Measurements from ENCODE around the gene CAMSAP2. TPM values are rescaled to one million over a fixed set of nuclear protein-coding genes. Genes with fewer than 3 reads are reported as not detected.

The CAMSAP2 gene
- total RNA-seq, 1 experiment from 2014 or later = 20.7 TPM

GRCh38 chr1:200874694-200875093, 136.0 kb downstream of the CAMSAP2 start:
- no peak for ATAC-seq

DNA sequence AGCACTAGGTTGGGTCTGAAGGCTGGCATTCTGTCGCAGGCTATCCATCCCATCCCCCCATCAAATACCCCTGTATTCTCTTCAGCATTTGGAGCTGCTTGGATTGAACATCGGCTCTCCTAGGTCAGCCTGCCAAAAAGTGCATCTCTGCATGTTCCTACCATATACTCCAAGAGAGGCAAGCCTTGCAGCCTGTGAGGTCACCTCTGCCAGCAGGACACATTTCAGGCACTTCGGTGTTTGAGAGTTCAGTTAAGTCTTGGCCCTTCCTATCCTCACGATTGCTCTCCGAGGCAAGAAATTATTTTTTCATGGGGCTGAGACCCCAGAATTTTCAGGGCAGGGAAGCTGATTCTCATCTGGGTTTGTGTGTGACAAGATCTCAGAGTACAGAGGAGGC, 136.7 kb downstream of the CAMSAP2 start:
- ChIA-PET CTCF (interaction anchor here (0.9 to 1.2 kb wide), 2 partner anchors 96 to 104 kb away, joined by 3 to 5 read pairs; no protein-coding TSS in a partner anchor), POLR2A (no interaction called here)
- Mint-ChIP-seq H3K4me3 (no peak overlapping the region; the same call in 1 of the 2 replicates), H3K27me3 (ENCODE audit: low read depth) (peaks cover 42% of the 10 kb centered on the region), H3K9me3 (no peaks in the 10 kb centered on the region), H3K4me1 (peaks cover 20% of the 10 kb centered on the region), H3K36me3 (no peaks in the 10 kb centered on the region), H3K27ac (no peak overlapping the region)
- DNase-seq (ENCODE audit: low spot score) = no peak
- ATAC-seq = no peak
- TF ChIP-seq PRRX2 (CRISPR knock-in tag; IDR thresholded peaks at IDR 0.05) (no peak), ZNF232 (CRISPR knock-in tag; IDR thresholded peaks at IDR 0.05) (no peak), ELF4 (CRISPR knock-in tag; IDR thresholded peaks at IDR 0.05; ENCODE audit: low read depth) (no peak), NR1H2 (CRISPR knock-in tag; IDR thresholded peaks at IDR 0.05) (no peak), E2F4 (CRISPR knock-in tag; IDR thresholded peaks at IDR 0.05; ENCODE audit: borderline replicate concordance, low read depth) (no peak), IRF1 (CRISPR knock-in tag; IDR thresholded peaks at IDR 0.05) (no peak), SMAD3 (CRISPR knock-in tag; IDR thresholded peaks at IDR 0.05; ENCODE audit: borderline replicate concordance) (no peak), MYBL2 (CRISPR knock-in tag; IDR thresholded peaks at IDR 0.05) (no peak)

More at GRCh38 chr1:200874694-200875093, 136.0 kb downstream of the CAMSAP2 start:
- peak overlapping the region; percentile 20; the same call in 1 of the 2 replicates for H3K4me3 Mint-ChIP-seq
- POLR2A ChIA-PET = interaction anchor here (1.0 to 1.1 kb wide), 2 partner anchors 14 to 17 kb away, joined by 5 to 8 read pairs; no protein-coding TSS in a partner anchor
- H3K4me1 Mint-ChIP-seq = peaks cover 20% of the 10 kb centered on the region
- no peak overlapping the region for H3K27ac Mint-ChIP-seq
- H3K27me3 Mint-ChIP-seq (ENCODE audit: low read depth) = peaks cover 42% of the 10 kb centered on the region
- no peaks in the 10 kb centered on the region for H3K36me3 Mint-ChIP-seq
- TF ChIP-seq, protein P1, sequence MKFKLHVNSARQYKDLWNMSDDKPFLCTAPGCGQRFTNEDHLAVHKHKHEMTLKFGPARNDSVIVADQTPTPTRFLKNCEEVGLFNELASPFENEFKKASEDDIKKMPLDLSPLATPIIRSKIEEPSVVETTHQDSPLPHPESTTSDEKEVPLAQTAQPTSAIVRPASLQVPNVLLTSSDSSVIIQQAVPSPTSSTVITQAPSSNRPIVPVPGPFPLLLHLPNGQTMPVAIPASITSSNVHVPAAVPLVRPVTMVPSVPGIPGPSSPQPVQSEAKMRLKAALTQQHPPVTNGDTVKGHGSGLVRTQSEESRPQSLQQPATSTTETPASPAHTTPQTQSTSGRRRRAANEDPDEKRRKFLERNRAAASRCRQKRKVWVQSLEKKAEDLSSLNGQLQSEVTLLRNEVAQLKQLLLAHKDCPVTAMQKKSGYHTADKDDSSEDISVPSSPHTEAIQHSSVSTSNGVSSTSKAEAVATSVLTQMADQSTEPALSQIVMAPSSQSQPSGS (CRISPR knock-in tag; IDR thresholded peaks at IDR 0.05; ENCODE audit: borderline replicate concordance, low read depth) = no peak
- no peak for TF ChIP-seq GABPB1 (CRISPR knock-in tag; IDR thresholded peaks at IDR 0.05)
- TF ChIP-seq SOX15 (CRISPR knock-in tag; IDR thresholded peaks at IDR 0.05) = no peak
- no peak for TF ChIP-seq IRF2 (CRISPR knock-in tag; IDR thresholded peaks at IDR 0.05; ENCODE audit: borderline replicate concordance, low read depth)
- TF ChIP-seq ZNF416 (CRISPR knock-in tag; IDR thresholded peaks at IDR 0.05) = no peak
- TF ChIP-seq ZNF423 (CRISPR knock-in tag; IDR thresholded peaks at IDR 0.05) = no peak
- TF ChIP-seq ZBTB43 (CRISPR knock-in tag; IDR thresholded peaks at IDR 0.05) = no peak
- TF ChIP-seq FOXP1 (CRISPR knock-in tag; IDR thresholded peaks at IDR 0.05; ENCODE audit: borderline replicate concordance) = no peak
- TF ChIP-seq ZNF263 (CRISPR knock-in tag; IDR thresholded peaks at IDR 0.05; ENCODE audit: low read depth) = no peak
- TF ChIP-seq SMAD3 (CRISPR knock-in tag; IDR thresholded peaks at IDR 0.05; ENCODE audit: borderline replicate concordance) = no peak
- no peak for TF ChIP-seq TEAD4 (CRISPR knock-in tag; IDR thresholded peaks at IDR 0.05)
- no peak for TF ChIP-seq JAZF1 (CRISPR knock-in tag; IDR thresholded peaks at IDR 0.05)
- TF ChIP-seq, protein P2, sequence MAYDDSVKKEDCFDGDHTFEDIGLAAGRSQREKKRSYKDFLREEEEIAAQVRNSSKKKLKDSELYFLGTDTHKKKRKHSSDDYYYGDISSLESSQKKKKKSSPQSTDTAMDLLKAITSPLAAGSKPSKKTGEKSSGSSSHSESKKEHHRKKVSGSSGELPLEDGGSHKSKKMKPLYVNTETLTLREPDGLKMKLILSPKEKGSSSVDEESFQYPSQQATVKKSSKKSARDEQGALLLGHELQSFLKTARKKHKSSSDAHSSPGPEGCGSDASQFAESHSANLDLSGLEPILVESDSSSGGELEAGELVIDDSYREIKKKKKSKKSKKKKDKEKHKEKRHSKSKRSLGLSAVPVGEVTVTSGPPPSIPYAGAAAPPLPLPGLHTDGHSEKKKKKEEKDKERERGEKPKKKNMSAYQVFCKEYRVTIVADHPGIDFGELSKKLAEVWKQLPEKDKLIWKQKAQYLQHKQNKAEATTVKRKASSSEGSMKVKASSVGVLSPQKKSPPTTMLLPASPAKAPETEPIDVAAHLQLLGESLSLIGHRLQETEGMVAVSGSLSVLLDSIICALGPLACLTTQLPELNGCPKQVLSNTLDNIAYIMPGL (CRISPR knock-in tag; IDR thresholded peaks at IDR 0.05) = no peak
- TF ChIP-seq ARID4B (CRISPR knock-in tag; IDR thresholded peaks at IDR 0.05; ENCODE audit: borderline replicate concordance) = no peak
- CTCF ChIA-PET = interaction anchor here (0.6 to 2.2 kb wide), 9 partner anchors 14 to 316 kb away, joined by 3 to 19 read pairs (median 7); no protein-coding TSS in a partner anchor
- H3K9me3 Mint-ChIP-seq = no peaks in the 10 kb centered on the region
- no peak for DNase-seq (ENCODE audit: low spot score)
